NOMO-1 treated with dmso at 0.1 percent for 144 hours (cell line): ENCODE measurements around the gene PIK3CD.

Source experiments
- DNase-seq: peaks from one replicate; lab custom pipeline; 2025; ENCODE audit not compliant: unreplicated experiment; lab: John Stamatoyannopoulos, UW

Gene PIK3CD

DNA sequence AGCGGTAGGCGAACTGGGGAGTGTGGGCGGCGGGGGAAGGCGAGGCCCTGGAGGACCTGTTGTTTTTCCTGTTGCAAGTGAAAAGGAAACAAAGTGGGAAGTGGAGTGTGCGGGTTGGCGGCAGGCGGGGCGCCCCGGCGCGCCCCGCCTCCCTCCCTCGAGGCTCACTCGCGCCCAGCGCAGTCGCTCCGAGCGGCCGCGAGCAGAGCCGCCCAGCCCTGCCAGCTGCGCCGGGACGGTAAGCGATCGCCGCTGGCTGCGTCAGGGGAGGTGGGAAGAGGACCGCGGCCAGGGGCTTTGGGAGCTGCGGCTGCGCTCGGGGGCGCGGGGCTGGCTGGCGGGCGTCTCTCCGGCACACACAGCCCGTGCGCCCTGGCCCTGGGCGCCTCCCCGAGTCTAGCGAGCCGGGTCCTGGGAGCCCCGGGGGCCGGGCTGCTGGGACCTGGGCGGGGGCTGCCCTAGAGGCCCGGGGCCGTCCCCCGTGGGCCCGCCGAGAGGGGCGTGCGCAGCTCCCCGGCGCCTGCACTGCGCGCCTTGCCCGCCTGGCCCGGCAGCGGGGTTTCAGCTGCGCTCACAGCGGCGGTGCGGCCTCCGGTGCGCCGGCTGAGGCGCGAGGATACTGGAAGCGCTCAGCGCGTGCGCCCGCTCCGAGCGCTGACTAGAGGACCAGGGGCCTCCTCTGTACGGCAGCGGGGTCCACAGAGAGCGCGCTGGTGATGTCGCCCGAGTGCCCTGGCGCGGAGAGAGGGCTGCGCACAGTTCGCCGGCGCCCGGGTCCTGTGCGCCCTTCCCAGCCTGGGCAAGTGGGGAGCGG lies at the start of gene PIK3CD:
TSS of gene PIK3CD (plus strand) at position 167 of the 814 bp plus-strand sequence. CDS start 58,725 bp downstream, outside the sequence.
- peak; percentile 55 for DNase-seq

GRCh38 chr1:9601942-9602793 lies 49.4 kb upstream of the PIK3CD start:
- no peak for DNase-seq

GRCh38 chr1:9602794-9603167 lies 48.8 kb upstream of the PIK3CD start:
- DNase-seq, result no peak

- DNase-seq, result no peak
Observed at GRCh38 chr1:9603307-9603706, 48.2 kb upstream of the PIK3CD start.

- DNase-seq, result no peak
Observed at GRCh38 chr1:9603766-9604753, 47.5 kb upstream of the PIK3CD start.

DNA sequence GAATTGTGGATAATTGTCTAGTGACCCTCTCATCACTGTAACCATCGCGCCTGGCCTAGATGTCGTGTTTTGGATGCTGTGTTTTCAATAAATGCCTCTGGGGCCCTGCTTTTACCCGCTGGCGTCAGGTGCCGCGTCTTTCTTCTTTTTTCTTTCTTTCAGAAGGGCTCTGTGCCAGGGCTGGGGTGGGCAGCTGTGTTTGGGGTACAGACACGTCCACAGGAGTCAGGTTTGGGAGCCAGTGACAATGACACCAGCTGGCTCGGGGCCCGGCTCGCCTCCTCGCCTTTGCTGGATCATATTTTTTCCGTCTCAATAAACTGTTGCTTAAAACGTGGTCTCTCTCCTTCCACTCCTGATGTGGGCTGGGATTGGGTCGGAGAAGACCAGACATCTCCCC lies 46.7 kb upstream of the PIK3CD start:
- DNase-seq, result no peak

DNA sequence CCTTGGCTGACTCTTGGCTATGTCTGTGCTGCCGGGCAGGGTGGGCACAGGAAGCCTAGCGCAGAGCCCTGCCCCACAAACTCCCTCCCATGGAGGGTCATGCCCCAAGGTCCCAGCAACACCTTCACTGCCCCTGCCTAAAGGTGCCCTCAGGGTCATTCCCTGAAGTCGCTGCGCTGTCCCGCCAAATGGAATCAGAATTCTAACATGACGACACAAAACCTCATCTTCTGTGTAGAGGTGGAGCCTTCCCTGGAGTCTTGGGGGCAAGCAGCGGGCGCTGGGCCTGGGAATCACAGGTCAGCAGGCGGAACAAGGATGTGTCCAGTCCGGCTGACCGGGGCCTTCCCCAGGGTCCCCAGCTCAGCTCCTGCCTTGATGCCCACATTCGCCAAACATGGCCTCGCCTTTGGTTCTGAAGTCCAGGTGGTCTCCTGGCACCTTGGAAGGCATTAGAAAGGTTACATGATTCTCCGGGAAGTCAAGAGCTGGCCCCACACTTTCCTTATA lies 45.5 kb upstream of the PIK3CD start:
- DNase-seq, result no peak

- no peak for DNase-seq
Observed at GRCh38 chr1:9606458-9606857, 45.1 kb upstream of the PIK3CD start.

GRCh38 chr1:9606948-9607347 lies 44.6 kb upstream of the PIK3CD start:
- no peak for DNase-seq

- no peak for DNase-seq
Observed at GRCh38 chr1:9607352-9607751, 44.2 kb upstream of the PIK3CD start.

DNA sequence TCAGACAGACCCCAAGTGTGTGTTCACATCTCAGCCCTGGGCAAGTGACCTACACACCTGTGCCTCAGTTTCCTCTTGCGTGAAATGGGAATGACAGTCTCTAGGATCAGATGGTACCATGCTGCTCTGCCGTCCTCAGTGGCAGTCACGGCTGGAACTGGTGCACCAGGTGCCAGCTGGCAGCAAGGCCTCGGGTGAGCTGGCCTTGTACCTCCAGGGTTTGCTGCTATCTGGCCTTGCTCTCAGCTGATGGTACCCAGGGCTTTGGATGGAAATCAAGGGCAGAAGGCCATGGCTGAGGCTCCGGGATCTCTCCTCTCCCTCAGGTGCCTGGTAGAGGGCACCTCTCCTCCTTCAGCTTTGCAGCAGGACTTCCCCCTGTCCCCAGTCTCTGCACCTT lies 41.5 kb upstream of the PIK3CD start:
- no peak for DNase-seq

- DNase-seq, result no peak
Observed at GRCh38 chr1:9610548-9610947, 41.0 kb upstream of the PIK3CD start.

DNA sequence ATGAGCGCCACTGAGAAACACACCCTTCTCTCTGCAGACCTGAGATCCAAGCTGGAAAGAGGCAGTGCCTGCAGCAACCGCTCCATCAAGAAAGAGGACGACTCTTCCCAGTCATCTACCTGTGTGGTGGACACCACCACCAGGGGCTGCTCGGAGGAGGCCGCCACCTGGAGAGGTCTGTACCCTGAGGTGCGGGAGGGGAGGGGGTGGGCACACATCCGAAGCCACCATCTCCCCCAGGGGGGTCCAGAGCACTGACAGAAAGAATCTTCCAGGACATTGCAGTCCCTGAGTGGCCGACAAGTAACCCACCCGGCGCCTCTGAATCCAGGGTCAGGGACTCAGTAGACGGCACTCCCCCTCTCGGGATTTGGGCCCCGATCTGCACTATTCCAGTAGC lies 39.8 kb upstream of the PIK3CD start:
- DNase-seq, result no peak

GRCh38 chr1:9612162-9612845 lies 39.2 kb upstream of the PIK3CD start:
- DNase-seq, result no peak

- no peak for DNase-seq
Observed at GRCh38 chr1:9612871-9613624, 38.5 kb upstream of the PIK3CD start.

- no peak for DNase-seq
Observed at GRCh38 chr1:9613625-9614299, 37.8 kb upstream of the PIK3CD start.

GRCh38 chr1:9615316-9616063 lies 36.0 kb upstream of the PIK3CD start:
- DNase-seq, result no peak
